Measurements from ENCODE around the gene MT4.

The MT4 gene

GRCh38 chr16:56583351-56584168 is 18.7 kb downstream of the MT4 start:
- Histone ChIP-seq H3K9me3 (ENCODE audit: control insufficient read depth, insufficient read depth, low read depth, low read length) (no peaks in the 10 kb centered on the region), H3K4me1 (ENCODE audit: control insufficient read depth, insufficient read depth, low read length) (no peaks in the 10 kb centered on the region), H3K27ac (ENCODE audit: extremely low read depth, low read depth, low read length) (no peak overlapping the region), H3K36me3 (ENCODE audit: control insufficient read depth in 2 of 2, insufficient read depth in 1 of 2, low read length in 2 of 2) (no peaks in the 10 kb centered on the region), H3K4me3 (ENCODE audit: low read depth, low read length) (no peak overlapping the region)
- ChIA-PET CTCF (interaction anchor here (1.2 kb wide), 1 partner anchor 118 kb away, joined by 8 read pairs; no protein-coding TSS in a partner anchor), POLR2A (no interaction called here)
- no peak for TF ChIP-seq ZNF629 (tag by site-specific recombination; IDR thresholded peaks at IDR 0.05)
- TF ChIP-seq BCL6B (tag by site-specific recombination; IDR thresholded peaks at IDR 0.05): no peak
- no peak for TF ChIP-seq ZSCAN4 (tag by site-specific recombination; IDR thresholded peaks at IDR 0.05)
- no peak for TF ChIP-seq ZNF704 (tag by site-specific recombination; IDR thresholded peaks at IDR 0.05)
- TF ChIP-seq ZNF140 (tag by site-specific recombination; IDR thresholded peaks at IDR 0.05): no peak
- TF ChIP-seq ZNF596 (tag by site-specific recombination; IDR thresholded peaks at IDR 0.05): no peak
- TF ChIP-seq, protein P1, sequence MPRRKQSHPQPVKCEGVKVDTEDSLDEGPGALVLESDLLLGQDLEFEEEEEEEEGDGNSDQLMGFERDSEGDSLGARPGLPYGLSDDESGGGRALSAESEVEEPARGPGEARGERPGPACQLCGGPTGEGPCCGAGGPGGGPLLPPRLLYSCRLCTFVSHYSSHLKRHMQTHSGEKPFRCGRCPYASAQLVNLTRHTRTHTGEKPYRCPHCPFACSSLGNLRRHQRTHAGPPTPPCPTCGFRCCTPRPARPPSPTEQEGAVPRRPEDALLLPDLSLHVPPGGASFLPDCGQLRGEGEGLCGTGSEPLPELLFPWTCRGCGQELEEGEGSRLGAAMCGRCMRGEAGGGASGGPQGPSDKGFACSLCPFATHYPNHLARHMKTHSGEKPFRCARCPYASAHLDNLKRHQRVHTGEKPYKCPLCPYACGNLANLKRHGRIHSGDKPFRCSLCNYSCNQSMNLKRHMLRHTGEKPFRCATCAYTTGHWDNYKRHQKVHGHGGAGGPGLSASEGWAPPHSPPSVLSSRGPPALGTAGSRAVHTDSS (tag by site-specific recombination; IDR thresholded peaks at IDR 0.05): no peak
- no peak for TF ChIP-seq KLF16 (tag by site-specific recombination; IDR thresholded peaks at IDR 0.05)
- no peak for TF ChIP-seq ZNF112 (tag by site-specific recombination; IDR thresholded peaks at IDR 0.05)
- TF ChIP-seq, protein P2, sequence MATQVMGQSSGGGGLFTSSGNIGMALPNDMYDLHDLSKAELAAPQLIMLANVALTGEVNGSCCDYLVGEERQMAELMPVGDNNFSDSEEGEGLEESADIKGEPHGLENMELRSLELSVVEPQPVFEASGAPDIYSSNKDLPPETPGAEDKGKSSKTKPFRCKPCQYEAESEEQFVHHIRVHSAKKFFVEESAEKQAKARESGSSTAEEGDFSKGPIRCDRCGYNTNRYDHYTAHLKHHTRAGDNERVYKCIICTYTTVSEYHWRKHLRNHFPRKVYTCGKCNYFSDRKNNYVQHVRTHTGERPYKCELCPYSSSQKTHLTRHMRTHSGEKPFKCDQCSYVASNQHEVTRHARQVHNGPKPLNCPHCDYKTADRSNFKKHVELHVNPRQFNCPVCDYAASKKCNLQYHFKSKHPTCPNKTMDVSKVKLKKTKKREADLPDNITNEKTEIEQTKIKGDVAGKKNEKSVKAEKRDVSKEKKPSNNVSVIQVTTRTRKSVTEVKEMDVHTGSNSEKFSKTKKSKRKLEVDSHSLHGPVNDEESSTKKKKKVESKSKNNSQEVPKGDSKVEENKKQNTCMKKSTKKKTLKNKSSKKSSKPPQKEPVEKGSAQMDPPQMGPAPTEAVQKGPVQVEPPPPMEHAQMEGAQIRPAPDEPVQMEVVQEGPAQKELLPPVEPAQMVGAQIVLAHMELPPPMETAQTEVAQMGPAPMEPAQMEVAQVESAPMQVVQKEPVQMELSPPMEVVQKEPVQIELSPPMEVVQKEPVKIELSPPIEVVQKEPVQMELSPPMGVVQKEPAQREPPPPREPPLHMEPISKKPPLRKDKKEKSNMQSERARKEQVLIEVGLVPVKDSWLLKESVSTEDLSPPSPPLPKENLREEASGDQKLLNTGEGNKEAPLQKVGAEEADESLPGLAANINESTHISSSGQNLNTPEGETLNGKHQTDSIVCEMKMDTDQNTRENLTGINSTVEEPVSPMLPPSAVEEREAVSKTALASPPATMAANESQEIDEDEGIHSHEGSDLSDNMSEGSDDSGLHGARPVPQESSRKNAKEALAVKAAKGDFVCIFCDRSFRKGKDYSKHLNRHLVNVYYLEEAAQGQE (tag by site-specific recombination; IDR thresholded peaks at IDR 0.05): no peak
- no peak for TF ChIP-seq ZNF302 (tag by site-specific recombination; IDR thresholded peaks at IDR 0.05; ENCODE audit: low read depth)
- TF ChIP-seq ZBTB7A (tag by site-specific recombination; IDR thresholded peaks at IDR 0.05; ENCODE audit: low read depth): no peak

DNA sequence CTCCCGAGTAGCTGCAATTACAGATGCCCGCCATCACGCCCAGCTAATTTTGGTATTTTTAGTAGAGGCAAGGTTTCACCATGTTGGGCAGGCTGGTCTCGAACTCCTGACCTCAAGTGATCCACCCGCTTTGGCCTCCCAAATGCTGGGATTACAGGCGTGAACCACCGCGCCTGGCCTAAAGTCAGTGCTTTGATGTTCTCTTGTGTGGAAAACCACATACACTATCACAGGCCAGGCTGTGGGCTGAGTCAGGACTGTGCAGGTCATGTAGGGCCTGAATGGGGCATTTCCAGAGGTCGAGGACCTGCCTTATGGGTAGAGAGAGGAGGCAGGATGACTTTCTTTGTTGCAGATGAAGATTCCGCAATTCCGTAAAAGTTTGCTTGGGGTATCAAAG is 19.4 kb downstream of the MT4 start:
- Histone ChIP-seq H3K27ac (ENCODE audit: extremely low read depth, low read depth, low read length) (no peak overlapping the region), H3K36me3 (ENCODE audit: control insufficient read depth in 2 of 2, insufficient read depth in 1 of 2, low read length in 2 of 2) (no peaks in the 10 kb centered on the region), H3K4me3 (ENCODE audit: low read depth, low read length) (no peak overlapping the region), H3K4me1 (ENCODE audit: control insufficient read depth, insufficient read depth, low read length) (no peaks in the 10 kb centered on the region), H3K9me3 (ENCODE audit: control insufficient read depth, insufficient read depth, low read depth, low read length) (no peaks in the 10 kb centered on the region)
- POLR2A ChIA-PET: no interaction called here
- CTCF ChIA-PET: interaction anchor here (1.2 kb wide), 1 partner anchor 118 kb away, joined by 8 read pairs; no protein-coding TSS in a partner anchor
- TF ChIP-seq HOXC10 (CRISPR knock-in tag; IDR thresholded peaks at IDR 0.05) (no peak), ZNF777 (tag by site-specific recombination; IDR thresholded peaks at IDR 0.05; ENCODE audit: borderline replicate concordance) (no peak), PRDM6 (tag by site-specific recombination; IDR thresholded peaks at IDR 0.05) (no peak), ELK4 (IDR thresholded peaks at IDR 0.05; ENCODE audit: borderline replicate concordance, low read depth, low read length) (no peak), ZNF560 (tag by site-specific recombination; IDR thresholded peaks at IDR 0.05; ENCODE audit: borderline replicate concordance) (no peak), ZIC2 (tag by site-specific recombination; IDR thresholded peaks at IDR 0.05) (no peak), ZNF785 (tag by site-specific recombination; IDR thresholded peaks at IDR 0.05) (no peak), SETDB1 (IDR thresholded peaks at IDR 0.05; ENCODE audit: insufficient read length, low read length) (no peak), SP3 (tag by site-specific recombination; IDR thresholded peaks at IDR 0.05) (no peak), ZNF830 (tag by site-specific recombination; IDR thresholded peaks at IDR 0.05; ENCODE audit: low read depth) (no peak), ZNF792 (tag by site-specific recombination; IDR thresholded peaks at IDR 0.05) (no peak)
